NCI-H446 (cell line): ENCODE data around the gene SLC8A1.

Source experiments
- DNase-seq, 2 experiments: peaks; one replicate each; lab custom pipeline; 2025; lab: John Stamatoyannopoulos, UW

SLC8A1 gene

DNA sequence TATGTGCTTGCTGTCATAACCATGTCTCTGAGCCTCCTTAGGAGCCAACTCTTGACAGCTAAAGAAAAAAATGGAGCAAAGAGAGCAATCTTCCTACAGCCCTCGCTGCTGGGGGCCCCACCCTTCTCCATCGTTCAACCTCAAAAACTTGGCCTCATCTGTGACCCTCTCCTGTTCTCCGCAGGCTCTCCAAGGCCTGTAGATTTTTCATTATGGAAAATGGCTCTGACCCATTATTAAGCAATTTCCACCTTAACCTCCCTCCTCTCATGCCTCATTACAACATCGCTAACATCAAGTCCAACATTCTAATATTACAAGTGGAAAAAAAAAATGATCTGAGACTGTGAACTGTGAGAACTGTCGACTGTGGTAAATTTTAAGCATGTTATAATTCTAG lies 98.7 kb downstream of the SLC8A1 start:
- no peak for DNase-seq

DNA sequence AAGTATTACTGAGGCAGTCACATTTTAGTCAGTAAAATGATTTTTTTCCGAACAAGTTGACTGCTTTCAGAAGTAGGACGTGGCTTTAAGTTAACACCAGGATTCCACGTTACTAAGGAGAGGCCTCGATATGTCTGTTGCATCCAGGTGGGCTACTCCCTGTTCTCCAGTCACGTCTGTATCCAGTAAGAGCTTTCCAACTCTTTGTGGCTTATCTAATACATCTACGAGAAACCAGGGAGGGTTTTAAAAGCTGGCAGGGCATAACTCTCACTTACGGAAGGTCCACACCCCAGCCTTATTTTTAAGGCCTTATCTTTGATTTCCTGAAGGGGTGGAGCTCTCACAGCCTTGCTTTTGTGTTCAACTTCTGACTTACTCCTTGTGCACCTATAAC lies 99.2 kb downstream of the SLC8A1 start:
- no peak for DNase-seq

DNA sequence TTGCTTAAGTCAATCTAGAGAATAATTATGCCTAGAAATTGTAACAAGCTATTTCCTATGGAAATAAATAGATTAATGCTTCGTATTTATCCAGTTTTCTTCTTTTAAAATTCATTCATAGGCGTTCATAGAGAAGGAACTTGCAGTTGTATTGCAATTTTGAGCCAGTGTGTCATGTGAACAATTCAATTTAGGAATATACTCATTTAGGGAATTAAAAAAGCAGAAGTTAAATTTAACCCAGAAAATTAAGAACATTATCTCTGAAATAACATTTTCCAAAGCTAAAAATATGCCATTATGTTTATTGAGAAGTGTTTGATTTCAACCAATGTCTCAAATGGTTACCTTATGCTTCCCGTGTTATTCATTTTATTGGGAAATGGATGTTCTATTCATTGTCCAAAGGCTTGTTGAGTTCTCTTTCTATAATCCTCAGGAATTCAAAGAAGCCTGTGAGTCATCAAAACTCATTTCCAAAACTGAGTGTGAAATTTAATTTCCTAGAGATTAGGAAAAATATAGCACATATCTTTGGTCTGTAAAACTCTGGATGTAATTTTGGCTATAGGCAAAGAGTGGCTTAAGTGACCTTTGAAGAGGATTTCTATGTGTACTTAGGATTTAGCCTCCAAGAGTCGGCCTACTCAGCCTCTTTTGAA lies 99.7 kb downstream of the SLC8A1 start:
- no peak for DNase-seq

DNA sequence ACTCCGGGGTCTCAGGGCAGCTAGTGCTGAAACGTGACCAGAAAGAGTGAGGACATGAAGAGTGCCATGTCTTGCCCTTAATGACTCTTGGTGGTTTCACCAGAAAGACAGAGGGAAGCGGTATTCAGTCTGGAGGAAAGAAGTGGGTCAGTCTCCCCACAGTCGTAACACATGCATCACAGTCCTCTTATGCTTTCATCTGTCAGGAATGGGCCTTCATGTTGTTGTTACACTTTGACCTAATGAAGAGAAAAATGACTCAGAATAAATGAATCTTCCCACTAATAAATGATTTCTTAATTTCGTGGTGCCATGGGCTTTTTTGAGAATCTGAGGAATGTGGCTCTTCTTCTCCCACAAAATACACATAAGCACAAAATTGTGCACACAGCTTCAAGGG lies 103.2 kb downstream of the SLC8A1 start:
- no peak for DNase-seq

DNA sequence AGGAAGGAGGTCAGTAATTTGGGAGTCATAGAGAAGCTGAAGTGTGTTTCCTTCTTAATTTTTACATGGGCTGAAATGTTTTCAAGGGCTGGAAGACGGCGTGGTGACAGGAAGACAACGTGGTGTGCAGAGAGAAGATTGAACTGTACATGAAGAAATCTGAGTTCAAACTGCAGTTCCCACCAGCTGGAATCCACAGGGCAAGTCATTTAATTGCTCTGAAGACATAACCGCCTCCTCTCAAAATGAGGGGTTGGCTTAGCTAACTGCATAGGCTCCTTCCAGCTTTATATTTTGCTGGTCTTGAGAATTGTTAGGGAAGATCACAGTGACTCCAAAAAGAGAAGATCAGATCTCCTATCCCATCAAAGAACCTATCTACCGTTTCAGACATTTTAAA lies 103.9 kb downstream of the SLC8A1 start:
- DNase-seq = no peak

DNA sequence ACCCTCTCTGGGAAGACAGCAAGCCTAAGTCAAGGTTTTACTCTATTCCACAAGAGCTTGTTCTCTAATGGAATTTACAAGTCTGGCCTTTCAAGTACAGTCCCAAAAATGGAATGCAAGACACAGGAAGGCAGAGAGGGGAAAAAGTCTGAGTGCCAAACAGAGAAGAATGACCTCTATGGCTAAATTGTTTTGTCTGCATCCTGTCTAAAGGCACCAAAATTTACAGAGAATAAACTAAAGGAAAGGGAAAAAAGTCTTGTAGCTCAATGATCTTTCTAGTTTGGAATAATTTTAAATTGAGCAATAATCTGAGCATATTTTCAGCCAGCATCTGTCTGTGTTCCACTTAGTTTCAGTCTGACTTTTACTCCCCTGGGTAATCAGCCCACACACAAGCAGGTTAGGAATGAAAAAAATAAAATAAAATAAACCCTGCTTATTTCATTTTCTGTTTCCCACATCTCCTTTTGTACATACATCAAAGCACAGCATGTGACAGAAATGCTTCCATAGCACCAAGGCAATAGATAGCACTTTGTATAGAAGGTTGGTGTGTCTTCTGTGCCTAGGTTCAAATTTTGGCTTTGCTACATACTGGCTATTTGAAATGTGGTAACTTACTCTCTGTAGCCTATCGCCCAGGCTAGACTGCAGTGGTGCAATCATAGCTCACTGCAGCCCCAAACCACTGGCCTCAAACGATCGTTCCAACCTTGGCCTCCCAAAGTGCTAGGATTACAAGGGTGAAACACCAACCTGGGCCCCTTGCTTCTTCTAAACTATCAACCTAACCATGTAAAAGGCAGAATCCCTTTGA lies 105.1 kb downstream of the SLC8A1 start:
- DNase-seq = no peak

DNA sequence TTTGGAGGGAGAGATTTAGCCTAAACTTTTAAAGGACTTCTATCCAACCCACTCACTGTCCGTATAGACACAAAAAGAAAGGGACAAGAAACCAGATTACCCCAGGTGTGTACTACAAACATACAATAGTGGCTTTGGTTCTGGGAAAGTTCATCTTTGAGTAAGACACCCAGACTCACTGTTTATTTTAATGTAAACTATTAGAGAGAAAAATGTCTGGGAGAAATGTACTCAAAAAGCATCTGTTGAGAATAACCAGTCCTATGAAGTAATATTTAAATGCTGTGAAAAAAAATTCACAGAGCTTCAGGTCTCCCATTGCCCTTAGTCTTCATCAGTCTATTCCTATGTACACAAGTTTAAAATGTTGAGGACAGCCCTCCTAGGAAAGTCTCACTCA lies 107.5 kb downstream of the SLC8A1 start:
- no peak for DNase-seq

DNA sequence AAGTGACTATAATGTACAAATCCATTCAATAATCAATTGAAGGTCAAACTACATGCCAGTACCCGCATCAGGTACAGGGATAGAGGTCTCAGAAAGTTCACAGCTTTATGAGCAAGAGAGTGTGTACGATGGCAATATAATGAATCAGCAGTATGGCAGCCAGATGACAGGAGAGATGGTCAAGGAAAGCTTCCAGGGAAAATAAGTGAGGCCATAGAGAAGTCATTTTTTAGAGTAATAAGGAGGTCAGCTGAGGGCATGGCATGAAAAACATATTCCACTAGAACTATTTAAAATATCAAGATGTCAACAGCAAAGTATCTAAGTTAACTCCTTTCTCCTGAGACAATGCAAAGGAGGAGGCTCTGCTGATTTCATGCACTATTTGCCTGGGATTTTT lies 108.0 kb downstream of the SLC8A1 start:
- DNase-seq = no peak

DNA sequence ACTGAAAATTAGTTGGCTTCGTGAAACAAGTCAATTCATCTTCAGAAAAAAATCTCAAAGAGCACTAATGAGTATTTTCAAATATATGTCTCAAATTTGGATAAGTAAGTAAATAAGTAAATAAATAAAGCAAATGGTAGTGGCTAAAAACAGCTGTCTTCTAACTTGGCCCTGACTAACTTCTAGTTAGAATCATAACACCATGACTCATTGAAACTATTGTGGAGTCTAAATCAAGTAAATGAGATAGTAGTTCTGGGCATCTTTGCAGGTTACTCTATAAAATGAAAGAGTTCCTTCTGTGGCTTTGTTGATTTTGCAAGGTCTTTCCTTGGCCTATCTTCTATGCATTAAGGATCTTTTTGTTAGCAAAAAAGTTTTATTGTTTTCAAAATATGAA lies 110.7 kb downstream of the SLC8A1 start:
- no peak for DNase-seq

DNA sequence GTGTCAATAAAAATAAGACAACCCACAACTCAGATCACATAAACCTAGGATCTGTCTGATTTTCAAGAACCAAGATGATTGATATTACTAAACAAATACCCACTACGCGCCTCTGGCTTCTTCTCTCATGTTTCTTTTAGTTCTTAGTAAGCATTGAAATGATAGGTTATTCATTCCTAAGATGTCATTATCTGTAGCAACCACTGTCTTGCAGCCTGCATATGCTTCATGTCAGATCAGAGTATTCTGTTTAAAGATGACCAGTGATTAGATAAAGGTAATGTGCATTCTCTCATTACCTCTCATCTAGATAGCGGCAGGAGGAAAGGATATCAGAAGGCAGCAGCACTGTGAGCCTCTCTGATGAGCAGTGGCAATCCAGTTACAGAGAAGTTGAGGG lies 112.9 kb downstream of the SLC8A1 start:
- no peak for DNase-seq

DNA sequence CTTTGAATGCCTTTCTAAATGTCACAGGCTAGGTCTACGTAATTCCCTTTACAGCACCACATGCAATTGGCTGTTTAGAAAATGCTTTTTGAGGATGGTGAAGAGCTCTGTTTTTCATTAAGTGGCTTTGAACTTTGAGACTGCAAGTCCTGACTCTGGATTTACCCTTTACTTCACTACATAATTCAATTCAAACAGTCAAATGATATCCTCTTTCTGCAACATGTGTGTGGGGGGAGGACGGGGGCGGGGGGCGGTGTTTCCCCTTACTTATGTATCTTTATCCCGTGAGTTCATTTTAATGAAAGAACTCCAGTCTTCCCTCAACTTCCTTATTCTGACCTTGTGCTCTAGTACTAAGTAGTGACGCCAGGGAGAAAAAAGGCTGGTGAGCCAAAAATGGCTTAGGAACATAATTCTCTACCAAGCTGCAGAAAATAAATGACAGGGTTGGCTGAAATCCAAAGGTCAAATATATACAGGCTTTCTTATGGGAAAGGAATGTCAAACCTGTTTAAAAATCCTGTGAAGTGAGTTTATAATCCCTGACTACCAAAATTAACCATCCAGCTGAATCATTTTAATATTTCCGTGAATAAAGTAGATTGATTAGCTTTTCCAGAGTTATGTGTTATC lies 119.6 kb downstream of the SLC8A1 start:
- DNase-seq = peak; percentile 20 to 68

DNA sequence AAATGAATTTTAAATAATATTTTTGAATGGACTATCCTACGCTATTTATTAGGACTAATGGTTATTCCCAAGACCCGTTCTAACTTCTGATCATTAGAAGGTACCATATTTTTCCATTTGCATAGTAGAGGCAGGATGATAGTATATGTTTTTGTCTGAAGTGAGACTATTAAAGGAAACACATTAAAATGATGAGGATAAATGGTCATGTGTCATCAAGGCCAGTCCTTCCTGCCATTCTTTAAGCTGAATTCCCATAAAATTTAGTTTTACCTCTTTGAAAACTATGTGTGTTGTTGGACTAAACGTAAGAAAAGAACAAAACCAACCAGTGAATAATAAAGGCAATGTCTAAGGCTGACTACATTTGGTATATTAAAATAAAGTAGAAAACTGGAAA lies 121.8 kb downstream of the SLC8A1 start:
- DNase-seq = no peak

DNA sequence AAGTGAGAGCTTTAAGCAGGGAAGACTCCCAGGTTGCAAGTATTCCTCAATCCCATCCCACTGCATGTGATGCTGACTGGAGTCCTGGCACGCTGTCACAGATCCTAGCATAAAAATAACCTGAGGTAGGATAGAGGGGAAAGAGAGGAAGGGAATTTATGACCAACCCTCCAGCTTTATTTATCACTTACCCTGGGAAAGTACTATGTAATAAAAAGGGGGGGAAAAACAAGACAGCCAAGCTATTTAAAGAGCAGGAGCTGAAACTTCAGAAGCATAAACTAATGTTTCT lies 122.2 kb downstream of the SLC8A1 start:
- no peak for DNase-seq

DNA sequence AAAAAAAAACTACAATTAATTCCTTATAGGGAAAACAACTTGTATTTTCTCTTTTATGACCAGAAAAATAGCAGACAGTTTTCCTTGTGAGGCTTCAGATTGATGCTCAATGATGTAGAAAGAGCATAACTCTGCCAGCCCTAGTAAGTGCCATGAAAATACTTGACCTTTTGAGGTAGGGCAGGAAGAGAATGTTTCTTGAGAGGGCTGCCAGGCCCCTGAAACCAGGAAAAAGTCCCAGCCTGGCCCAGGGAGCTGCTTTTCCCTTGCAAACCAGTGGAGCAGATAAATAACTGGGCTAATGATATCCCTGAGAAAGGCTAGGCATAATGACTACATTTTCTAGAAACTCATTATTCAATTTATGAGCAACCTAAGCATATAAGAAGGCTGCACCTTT lies 126.8 kb downstream of the SLC8A1 start:
- no peak for DNase-seq

DNA sequence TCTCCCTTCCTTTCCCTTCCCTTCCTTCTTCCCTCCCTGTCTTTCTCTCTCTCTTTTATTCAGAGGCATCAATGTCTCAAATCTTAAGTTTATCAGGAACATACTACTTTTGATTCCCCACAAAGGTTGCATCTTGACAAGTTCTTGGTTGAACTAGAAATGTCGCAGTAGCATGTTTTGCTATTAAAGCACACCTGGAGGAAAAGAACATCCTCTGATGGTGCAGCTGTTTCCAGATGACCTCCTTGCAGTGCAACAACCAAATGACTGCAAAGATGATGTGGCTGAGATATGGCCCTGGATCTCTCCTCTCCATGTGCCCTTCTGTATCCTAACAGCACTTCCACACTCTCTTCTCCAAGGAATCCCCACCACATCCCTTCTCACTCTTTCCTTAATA lies 127.2 kb downstream of the SLC8A1 start:
- no peak for DNase-seq

DNA sequence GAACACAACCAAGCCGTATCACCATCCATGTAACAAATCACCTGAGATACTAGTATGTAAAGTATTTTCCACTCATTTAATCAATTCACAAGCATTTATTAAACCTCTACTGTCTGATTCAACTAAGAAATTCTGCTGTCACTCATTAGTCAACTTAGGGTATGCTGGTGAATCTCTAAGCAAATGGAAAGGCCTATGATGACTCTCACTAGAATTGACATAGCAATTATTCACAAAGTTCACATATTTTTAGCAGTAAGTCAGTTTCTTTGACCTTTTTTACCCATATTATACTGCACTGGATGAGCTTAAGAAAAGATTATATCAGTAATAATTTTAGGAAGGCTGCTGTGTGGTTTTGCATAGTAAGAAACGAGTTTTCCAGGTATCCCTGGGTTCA lies 130.1 kb downstream of the SLC8A1 start:
- DNase-seq = no peak

DNA sequence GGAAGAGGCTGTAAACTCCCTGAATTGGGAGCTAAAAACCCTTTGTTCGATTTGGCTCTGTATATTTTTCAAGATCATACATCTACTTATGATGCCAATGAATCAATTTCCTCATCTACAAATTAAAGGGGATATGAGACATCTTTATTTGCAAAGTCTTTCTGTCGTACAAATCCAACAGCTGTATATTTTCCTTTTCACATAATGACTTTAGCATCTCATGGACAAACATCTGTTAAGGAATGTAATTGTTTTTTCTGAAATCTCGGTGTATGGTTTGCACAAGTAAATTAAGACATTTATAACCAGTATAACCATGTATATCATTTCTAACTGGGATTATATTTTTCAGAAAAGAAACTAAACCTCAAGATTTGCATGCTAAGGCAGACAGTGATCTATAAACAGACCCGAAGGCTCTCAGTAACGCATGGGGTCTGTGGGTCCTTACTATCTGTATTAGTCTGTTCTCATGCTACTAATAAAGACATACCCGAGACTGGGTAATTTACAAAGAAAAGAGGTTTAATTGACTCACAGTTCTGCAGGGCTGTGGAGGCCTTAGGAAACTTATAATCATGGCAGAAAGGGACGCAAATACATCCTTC lies 130.8 kb downstream of the SLC8A1 start:
- no peak for DNase-seq

DNA sequence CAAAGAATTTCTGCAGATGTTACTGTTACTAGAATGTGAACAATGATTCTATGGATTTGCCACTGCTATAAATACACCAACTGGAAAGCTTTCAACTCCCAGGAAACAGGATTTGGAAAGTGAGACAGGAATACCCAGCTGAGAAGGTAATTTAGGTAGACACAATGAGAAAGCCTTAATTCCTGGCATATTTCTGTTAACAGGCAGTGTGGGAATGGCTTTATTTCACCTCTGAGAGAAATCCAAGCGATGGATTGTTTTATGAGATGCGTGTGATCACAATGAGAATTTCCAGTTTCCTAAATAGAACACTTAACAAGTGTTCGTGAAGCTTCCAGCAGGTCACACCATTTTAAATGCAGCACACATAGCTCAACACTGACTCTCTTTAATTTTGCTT lies 133.0 kb downstream of the SLC8A1 start:
- no peak for DNase-seq

DNA sequence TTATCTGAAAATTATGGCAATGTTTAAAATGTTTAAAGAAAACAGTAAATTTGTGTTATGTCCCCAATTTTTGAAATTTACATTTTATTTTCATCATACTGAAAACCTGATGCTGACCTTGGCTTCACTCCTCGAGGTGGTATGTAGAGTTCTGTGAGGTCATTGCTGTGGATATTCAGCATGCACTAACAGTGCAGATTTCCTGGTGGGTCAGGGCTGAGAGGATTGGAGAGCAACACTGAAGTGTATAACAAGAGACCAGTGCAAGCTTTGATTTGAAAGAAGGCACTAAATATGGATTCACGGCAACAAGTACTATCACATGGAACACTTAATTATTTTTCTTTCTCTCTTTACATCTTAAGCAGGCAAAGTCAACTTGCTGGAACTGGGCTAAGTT lies 134.1 kb downstream of the SLC8A1 start:
- no peak for DNase-seq

DNA sequence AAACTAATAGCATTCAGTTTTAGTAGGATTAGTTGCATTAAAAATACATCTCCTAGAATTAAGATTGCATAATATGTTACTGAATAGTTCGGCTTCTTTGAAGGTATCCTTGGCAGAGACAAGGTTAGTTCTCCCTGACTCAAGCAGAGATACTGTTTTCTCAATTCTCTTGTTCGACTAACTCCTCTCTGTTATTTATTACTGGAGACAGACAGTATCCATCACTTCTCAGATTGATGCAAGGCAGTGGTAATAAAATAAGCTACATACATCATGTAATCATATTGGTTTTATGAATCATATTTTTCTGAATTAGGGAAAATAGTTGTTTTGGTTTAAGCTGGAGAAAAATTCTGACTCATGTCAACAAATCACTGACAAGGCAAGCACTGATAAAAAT lies 134.8 kb downstream of the SLC8A1 start:
- no peak for DNase-seq

DNA sequence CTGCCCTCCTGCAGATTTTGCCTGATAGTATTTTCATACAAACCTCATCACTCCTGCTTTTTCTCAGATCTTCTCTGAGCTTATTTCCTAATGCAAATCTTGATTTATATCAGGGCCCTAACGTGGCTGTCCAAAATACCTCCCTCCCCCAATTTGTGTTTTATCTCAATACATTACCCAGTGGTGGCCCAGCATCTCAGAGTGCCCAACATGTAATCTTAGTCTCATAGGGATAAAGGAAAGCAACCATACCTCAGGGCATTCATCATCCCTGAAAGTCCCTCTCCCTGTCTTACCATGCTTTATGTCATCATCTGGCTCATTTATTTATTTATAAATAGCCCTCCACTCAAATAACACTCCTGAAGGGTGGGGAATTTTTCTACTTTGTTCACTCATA lies 135.3 kb downstream of the SLC8A1 start:
- DNase-seq = no peak

DNA sequence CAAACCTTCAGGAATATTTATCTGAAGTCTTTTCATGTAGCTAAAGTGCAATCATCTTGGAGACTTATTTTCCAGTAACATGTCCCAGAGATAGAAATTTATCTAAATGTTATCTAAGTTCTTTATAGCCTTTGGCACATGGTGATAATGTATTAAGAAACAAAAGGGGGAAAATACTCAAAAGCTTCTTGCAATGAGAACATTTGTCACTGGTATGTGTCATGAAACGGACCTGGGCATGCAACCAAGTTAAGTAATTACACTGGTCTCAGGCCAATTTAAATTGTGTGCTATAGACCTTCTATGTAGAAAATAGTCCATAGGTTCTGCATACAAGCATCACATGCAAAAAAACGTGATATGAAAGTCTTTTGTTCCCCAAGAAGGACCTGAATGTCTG lies 136.2 kb downstream of the SLC8A1 start:
- peak; percentile 27 to 74 for DNase-seq

DNA sequence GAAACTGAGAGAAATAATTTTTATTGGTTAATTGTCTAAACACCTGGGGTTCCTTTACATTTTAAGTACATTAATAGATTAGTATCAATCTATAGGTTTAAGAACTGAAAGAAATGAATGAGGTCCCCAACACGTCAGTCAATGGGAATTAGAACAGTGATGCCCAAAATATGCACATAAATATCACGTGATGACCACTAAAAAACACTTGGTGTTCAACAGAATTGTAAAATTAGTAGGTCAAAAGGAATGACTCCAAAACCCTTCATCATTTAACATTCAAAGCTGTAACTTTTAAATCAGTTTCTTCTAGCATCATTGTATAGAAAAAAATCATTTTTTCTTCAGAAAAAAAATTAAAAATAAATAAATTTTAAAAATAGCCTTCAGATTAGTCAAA lies 140.9 kb downstream of the SLC8A1 start:
- DNase-seq = no peak
